Keratinocyte (primary cell): ENCODE data around the gene DCST2. TPM values are rescaled to one million over a fixed set of nuclear protein-coding genes. Genes with fewer than 3 reads are reported as not detected.

Experiments used
- DNase-seq: peaks from one replicate; pipeline ENCODE4 v3.0.0-alpha.2; 2011; ENCODE audit warnings: low read depth, missing footprints, low spot score
- FAIRE-seq: peaks from 2 replicates; lab custom pipeline; 2011; peaks lifted over from hg19 to GRCh38; lab: Jason Lieb, UNC
- H2AFZ ChIP-seq: 2 replicates; pipeline ENCODE4 v1.6.0; 2012; ENCODE audit warnings: low read length, control low read depth, inconsistent platforms; ENCODE audit not compliant: control insufficient read depth
- H3K27ac ChIP-seq: 2 replicates; pipeline ENCODE4 v1.5.1; 2011; ENCODE audit warnings: low read length; ENCODE audit not compliant: control insufficient read depth, insufficient read depth
- H3K27me3 ChIP-seq: 3 replicates; pipeline ENCODE4 v1.6.0; 2011; ENCODE audit warnings: low read length; ENCODE audit not compliant: control insufficient read depth, insufficient read depth; ENCODE audit errors: extremely low read depth
- H3K36me3 ChIP-seq, 2 experiments: 2 replicates in 1 of 2; 3 replicates in 1 of 2; pipeline ENCODE4 v1.5.1; 2011; ENCODE audit warnings: low read length in 2 of 2, mild to moderate bottlenecking in 1 of 2; ENCODE audit not compliant: control insufficient read depth in 2 of 2, insufficient read depth in 2 of 2; ENCODE audit errors: extremely low read depth in 1 of 2
- H3K4me1 ChIP-seq: 3 replicates; pipeline ENCODE4 v1.5.1; 2011; ENCODE audit warnings: low read length; ENCODE audit not compliant: control insufficient read depth, insufficient read depth; ENCODE audit errors: extremely low read depth
- H3K4me2 ChIP-seq: 3 replicates; pipeline ENCODE4 v1.6.0; 2011; ENCODE audit warnings: low read depth, low read length; ENCODE audit not compliant: control insufficient read depth, insufficient read depth; ENCODE audit errors: extremely low read depth
- H3K4me3 ChIP-seq, 3 experiments: fragments of 200-600 bp in 1 of 3; sonication (generic) in 1 of 3; 2 replicates in 2 of 3; 3 replicates in 1 of 3; pipeline ENCODE4 v1.5.1; 2011 to 2016; ENCODE audit warnings: low read length in 3 of 3, mild to moderate bottlenecking in 3 of 3, control low read depth in 2 of 3, inconsistent platforms in 1 of 3, low read depth in 1 of 3, mixed read lengths in 1 of 3, mixed run types in 1 of 3, moderate library complexity in 1 of 3; ENCODE audit not compliant: control insufficient read depth in 2 of 3, insufficient read depth in 2 of 3; ENCODE audit errors: extremely low read depth in 1 of 3
- H3K79me2 ChIP-seq: 2 replicates; pipeline ENCODE4 v1.6.0; 2012; ENCODE audit warnings: low read length; ENCODE audit not compliant: control insufficient read depth, insufficient read depth
- H3K9ac ChIP-seq: 3 replicates; pipeline ENCODE4 v1.6.0; 2011; ENCODE audit warnings: low read length; ENCODE audit not compliant: control insufficient read depth, insufficient read depth; ENCODE audit errors: extremely low read depth
- H3K9me1 ChIP-seq: 3 replicates; pipeline ENCODE4 v1.6.0; 2011; ENCODE audit warnings: low read length; ENCODE audit not compliant: control insufficient read depth, insufficient read depth; ENCODE audit errors: extremely low read depth
- H3K9me3 ChIP-seq: 2 replicates; pipeline ENCODE4 v1.5.1; 2012; ENCODE audit warnings: low read depth, low read length; ENCODE audit not compliant: control insufficient read depth
- H4K20me1 ChIP-seq: 3 replicates; pipeline ENCODE4 v1.6.0; 2011; ENCODE audit warnings: low read length; ENCODE audit not compliant: control insufficient read depth, insufficient read depth; ENCODE audit errors: extremely low read depth
- EZH2 ChIP-seq: IDR thresholded peaks from one replicate; pipeline ENCODE4 v1.6.1; 2012; ENCODE audit warnings: inconsistent platforms, mild to moderate bottlenecking, low read length, moderate library complexity
- dilution Hi-C: fragments of 300-500 bp; cut with MboI; formaldehyde crosslinking; loops from one replicate; pipeline ENCODE4 v1.7.0; 2020; ENCODE audit warnings: low sequenced_read_pairs; ENCODE audit not compliant: extremely low pct_ligation_motif_present
- polyA plus RNA-seq, 5 experiments: library from polyadenylated mRNA; depleted of rRNA in 3 of 5; stranded (reverse) in 3 of 5; stranded (forward) in 1 of 5; unstranded in 1 of 5; fragments of >200 nt; gene quantifications; 1 replicate in 1 of 5; 2 replicates in 3 of 5; 3 replicates in 1 of 5; pipeline versions ENCODE4 v1.2.1 to v1.2.3, GENCODE V29; 2011 to 2012; ENCODE audit warnings: missing spikeins in 2 of 5, low read depth in 1 of 5, low replicate concordance in 1 of 5
- TF ChIP-seq, protein P1 (sequence below), 3 experiments: IDR thresholded peaks in 1 of 3; conservative IDR thresholded peaks in 1 of 3; optimal IDR thresholded peaks in 1 of 3; 2 replicates in 2 of 3; 3 replicates in 1 of 3; pipeline versions ENCODE3 to v1.5.1; 2011; ENCODE audit warnings: low read length in 3 of 3, mild to moderate bottlenecking in 3 of 3, moderate library complexity in 2 of 3, control low read depth in 1 of 3, inconsistent platforms in 1 of 3; ENCODE audit not compliant: insufficient read depth in 2 of 3; ENCODE audit errors: extremely low read depth in 1 of 3

Gene DCST2
- polyA plus RNA-seq, 1 donor (not counting 4 experiments of a cell fraction or from before 2014, with no cell fraction given): 0.14 TPM

- Histone ChIP-seq H3K27ac (no peak overlapping the region), H3K79me2 (no peaks in the 10 kb centered on the region), H3K9me3 (no peaks in the 10 kb centered on the region), H3K36me3 (no peaks in the 10 kb centered on the region), H3K27me3 (no peaks in the 10 kb centered on the region), H3K9ac (no peak overlapping the region), H3K9me1 (no peaks in the 10 kb centered on the region), H3K4me3 (no peak overlapping the region), H2AFZ (no peak overlapping the region), H3K4me1 (peaks cover 15% of the 10 kb centered on the region), H3K4me2 (no peak overlapping the region), H4K20me1 (no peaks in the 10 kb centered on the region)
- FAIRE-seq: no peak
- TF ChIP-seq, protein P1, sequence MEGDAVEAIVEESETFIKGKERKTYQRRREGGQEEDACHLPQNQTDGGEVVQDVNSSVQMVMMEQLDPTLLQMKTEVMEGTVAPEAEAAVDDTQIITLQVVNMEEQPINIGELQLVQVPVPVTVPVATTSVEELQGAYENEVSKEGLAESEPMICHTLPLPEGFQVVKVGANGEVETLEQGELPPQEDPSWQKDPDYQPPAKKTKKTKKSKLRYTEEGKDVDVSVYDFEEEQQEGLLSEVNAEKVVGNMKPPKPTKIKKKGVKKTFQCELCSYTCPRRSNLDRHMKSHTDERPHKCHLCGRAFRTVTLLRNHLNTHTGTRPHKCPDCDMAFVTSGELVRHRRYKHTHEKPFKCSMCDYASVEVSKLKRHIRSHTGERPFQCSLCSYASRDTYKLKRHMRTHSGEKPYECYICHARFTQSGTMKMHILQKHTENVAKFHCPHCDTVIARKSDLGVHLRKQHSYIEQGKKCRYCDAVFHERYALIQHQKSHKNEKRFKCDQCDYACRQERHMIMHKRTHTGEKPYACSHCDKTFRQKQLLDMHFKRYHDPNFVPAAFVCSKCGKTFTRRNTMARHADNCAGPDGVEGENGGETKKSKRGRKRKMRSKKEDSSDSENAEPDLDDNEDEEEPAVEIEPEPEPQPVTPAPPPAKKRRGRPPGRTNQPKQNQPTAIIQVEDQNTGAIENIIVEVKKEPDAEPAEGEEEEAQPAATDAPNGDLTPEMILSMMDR (optimal IDR thresholded peaks at IDR 0.05 in 1 of 3, IDR thresholded peaks at IDR 0.05 in 1 of 3, conservative IDR thresholded peaks at IDR 0.05 in 1 of 3; ENCODE audit: extremely low read depth in 1 of 3, insufficient read depth in 2 of 3, low read length in 3 of 3): no peak
- no peak for TF ChIP-seq EZH2
- no peak for DNase-seq
- dilution Hi-C loops: no loop called here
Measured at GRCh38 chr1:155032886-155033285, 695 bp downstream of the DCST2 start.

GRCh38 chr1:155030899-155031298, 2.7 kb downstream of the DCST2 start:
- Histone ChIP-seq H3K9ac (no peak overlapping the region), H3K27me3 (no peaks in the 10 kb centered on the region), H3K9me1 (no peaks in the 10 kb centered on the region), H3K4me2 (no peak overlapping the region), H4K20me1 (no peaks in the 10 kb centered on the region), H3K36me3 (no peaks in the 10 kb centered on the region), H3K79me2 (no peaks in the 10 kb centered on the region), H3K4me1 (peaks cover 17% of the 10 kb centered on the region), H2AFZ (no peak overlapping the region), H3K27ac (no peak overlapping the region), H3K9me3 (no peaks in the 10 kb centered on the region), H3K4me3 (no peak overlapping the region)
- DNase-seq (no peak), FAIRE-seq (no peak)
- dilution Hi-C loops: no loop called here
- no peak for TF ChIP-seq EZH2
- TF ChIP-seq, protein P1 (optimal IDR thresholded peaks at IDR 0.05 in 1 of 3, IDR thresholded peaks at IDR 0.05 in 1 of 3, conservative IDR thresholded peaks at IDR 0.05 in 1 of 3; ENCODE audit: extremely low read depth in 1 of 3, insufficient read depth in 2 of 3, low read length in 3 of 3): no peak
